Lower leg skin (tissue), 4 donors: Measurements from ENCODE around the gene NPAS2. TPM values are rescaled to one million over a fixed set of nuclear protein-coding genes. Genes with fewer than 3 reads are reported as not detected.

Experiments
- DNase-seq, 2 donors: peaks; one replicate each; pipeline ENCODE4 v3.0.0-alpha.2; 2019; ENCODE audit warnings: low spot score in 2 of 2
- H3K4me3 ChIP-seq: fragments of 200-600 bp; sonication (generic); 2 replicates; pipeline ENCODE4 v1.5.1; 2017; ENCODE audit warnings: mild to moderate bottlenecking, low read depth; ENCODE audit not compliant: poor library complexity, severe bottlenecking
- CTCF ChIP-seq, 3 donors: fragments of 450-650 bp; IDR thresholded peaks; one replicate each; pipeline ENCODE4 v1.5.1; 2016; ENCODE audit warnings: antibody characterized with exemption in 3 of 3, mild to moderate bottlenecking in 3 of 3, moderate library complexity in 2 of 3
- POLR2A ChIP-seq, 2 donors: fragments of 450-650 bp; IDR thresholded peaks; one replicate each; pipeline ENCODE4 v1.6.1; 2016 to 2017; ENCODE audit warnings: antibody characterized with exemption in 2 of 2, mild to moderate bottlenecking in 1 of 2, moderate library complexity in 1 of 2
- WGBS, 2 donors: methylation state at CpG; one replicate each; pipeline ENCODE4 v1.1.5; 2018; 5-methylcytosine and 5-hydroxymethylcytosine counted together
- intact Hi-C: fragments of 100-400 bp; cut with DNase I; formaldehyde crosslinking; loops from one replicate; pipeline ENCODE4 v1.15.0; 2023; ENCODE audit warnings: low total_unique reads
- total RNA-seq, 4 donors: library from RNA; depleted of rRNA; stranded (reverse); fragments of >200 nt; gene quantifications; one replicate each; pipeline ENCODE4 v1.1.0, GENCODE V29; 2016

The NPAS2 gene
- total RNA-seq, 4 donors from 2014 or later = 58.0 to 75.5 (median 62.1) TPM

- H3K4me3 ChIP-seq = no peak overlapping the region
- TF ChIP-seq POLR2A (IDR thresholded peaks at IDR 0.05) = no peak
- TF ChIP-seq CTCF (IDR thresholded peaks at IDR 0.05) = no peak
- no peak for DNase-seq
- intact Hi-C loops = no loop called here
- 97% methylated on average over 5 of the region's 5 CpGs for WGBS, 2 donors
These were observed 136.1 kb downstream of the NPAS2 start for GRCh38 chr2:100956081-100956480.

DNA sequence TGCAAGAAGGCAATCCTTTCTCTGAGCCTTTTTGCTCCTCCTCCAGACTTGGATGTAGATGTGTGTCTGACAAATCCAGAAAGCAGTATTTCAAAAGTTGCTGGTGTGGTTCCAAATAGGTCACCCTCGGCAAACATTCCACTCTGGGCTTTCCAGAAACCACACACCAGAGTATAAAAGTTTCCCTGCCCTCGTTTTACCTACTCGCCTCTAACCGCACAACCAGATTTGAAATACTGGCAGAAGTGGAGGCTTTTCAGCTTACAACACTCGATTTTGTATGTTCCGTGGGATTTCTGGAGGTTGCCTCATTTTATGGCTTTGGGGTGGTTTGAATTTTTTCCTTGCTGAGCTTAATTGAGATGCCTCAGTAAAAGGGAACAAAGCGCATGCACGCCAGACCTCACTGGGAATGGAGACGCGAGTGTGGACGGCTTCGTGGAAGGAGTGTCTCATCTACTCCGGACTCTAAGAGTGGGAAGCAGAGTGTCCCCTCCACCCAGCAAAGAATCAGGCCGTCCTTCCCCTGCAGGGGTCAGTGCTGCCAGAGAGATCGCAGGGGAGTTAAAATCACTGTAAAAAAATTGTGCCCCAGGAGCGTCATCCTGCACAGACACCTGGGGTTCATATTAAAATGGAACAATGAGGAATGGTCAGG, 138.2 kb downstream of the NPAS2 start:
- DNase-seq = peak in 1 of 2 donors; percentile 69
- TF ChIP-seq CTCF (IDR thresholded peaks at IDR 0.05) (no peak), POLR2A (IDR thresholded peaks at IDR 0.05) (no peak)
- 39 to 46% methylated on average over 16 of the region's 16 CpGs for WGBS, 2 donors
- intact Hi-C loops = no loop called here
- H3K4me3 ChIP-seq = no peak overlapping the region

GRCh38 chr2:100959225-100959880, 139.4 kb downstream of the NPAS2 start:
- no peak for TF ChIP-seq CTCF (IDR thresholded peaks at IDR 0.05)
- no peak for TF ChIP-seq POLR2A (IDR thresholded peaks at IDR 0.05)
- no peak for DNase-seq
- 35 to 40% methylated on average over 6 of the region's 6 CpGs for WGBS, 2 donors
- intact Hi-C loops = no loop called here
- no peak overlapping the region for H3K4me3 ChIP-seq

- DNase-seq = no peak
- no peak for TF ChIP-seq CTCF (IDR thresholded peaks at IDR 0.05)
- TF ChIP-seq POLR2A (IDR thresholded peaks at IDR 0.05) = no peak
These were observed 140.7 kb downstream of the NPAS2 start for GRCh38 chr2:100960688-100961087.

GRCh38 chr2:100962366-100963025, 142.6 kb downstream of the NPAS2 start:
- WGBS, 2 donors = 81 to 85% methylated on average over 12 of the region's 12 CpGs
- TF ChIP-seq POLR2A (IDR thresholded peaks at IDR 0.05) (no peak), CTCF (IDR thresholded peaks at IDR 0.05) (no peak)
- DNase-seq = no peak
- H3K4me3 ChIP-seq = no peak overlapping the region
- intact Hi-C loops = no loop called here

More at GRCh38 chr2:100960688-100961087, 140.7 kb downstream of the NPAS2 start:
- H3K4me3 ChIP-seq = no peak overlapping the region
- intact Hi-C loops = no loop called here
- WGBS, 2 donors = 73 to 93% methylated on average over 4 of the region's 4 CpGs
